ENCODE data around the gene TMEM236. TPM values are rescaled to one million over a fixed set of nuclear protein-coding genes. Genes with fewer than 3 reads are reported as not detected.

TMEM236 gene
- total RNA-seq, 4 donors from 2014 or later = 0.34 to 1.2 (median 0.89) TPM

DNA sequence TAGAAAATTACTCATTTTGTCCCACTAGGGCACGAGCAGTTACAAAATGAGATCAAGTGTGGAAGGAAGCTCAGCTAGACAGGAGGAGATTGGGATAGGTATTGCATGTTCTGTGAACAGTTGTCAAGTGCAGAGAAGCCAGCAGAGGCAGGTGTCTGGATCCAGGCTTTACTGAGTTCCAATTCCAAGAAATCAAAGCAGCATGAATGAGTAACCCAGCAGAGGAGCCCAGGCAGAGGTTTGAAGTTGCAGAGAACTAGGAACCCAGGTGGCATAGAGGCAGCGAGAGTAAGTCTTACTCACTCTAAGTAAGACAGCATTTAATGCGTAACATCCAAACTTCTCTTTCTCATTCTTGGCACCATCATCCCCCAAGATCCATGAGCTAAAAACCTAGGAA is 68.9 kb downstream of the TMEM236 start:
- H3K4me3 ChIP-seq = no peak overlapping the region
- 78% methylated on average over 3 of the region's 3 CpGs for WGBS
- H3K27me3 ChIP-seq = no peaks in the 10 kb centered on the region
- intact Hi-C loops (cut with DNase I) = no loop called here
- H3K27ac ChIP-seq (replicated peaks in 1 of 4) = no peak overlapping the region
- no peaks in the 10 kb centered on the region for H3K36me3 ChIP-seq
- H3K4me1 ChIP-seq = no peaks in the 10 kb centered on the region
- TF ChIP-seq EP300 (IDR thresholded peaks at IDR 0.05) (no peak), POLR2AphosphoS5 (IDR thresholded peaks at IDR 0.05) (no peak), POLR2A (IDR thresholded peaks at IDR 0.05; ENCODE audit: low read depth) (no peak)
- TF ChIP-seq, protein P1, sequence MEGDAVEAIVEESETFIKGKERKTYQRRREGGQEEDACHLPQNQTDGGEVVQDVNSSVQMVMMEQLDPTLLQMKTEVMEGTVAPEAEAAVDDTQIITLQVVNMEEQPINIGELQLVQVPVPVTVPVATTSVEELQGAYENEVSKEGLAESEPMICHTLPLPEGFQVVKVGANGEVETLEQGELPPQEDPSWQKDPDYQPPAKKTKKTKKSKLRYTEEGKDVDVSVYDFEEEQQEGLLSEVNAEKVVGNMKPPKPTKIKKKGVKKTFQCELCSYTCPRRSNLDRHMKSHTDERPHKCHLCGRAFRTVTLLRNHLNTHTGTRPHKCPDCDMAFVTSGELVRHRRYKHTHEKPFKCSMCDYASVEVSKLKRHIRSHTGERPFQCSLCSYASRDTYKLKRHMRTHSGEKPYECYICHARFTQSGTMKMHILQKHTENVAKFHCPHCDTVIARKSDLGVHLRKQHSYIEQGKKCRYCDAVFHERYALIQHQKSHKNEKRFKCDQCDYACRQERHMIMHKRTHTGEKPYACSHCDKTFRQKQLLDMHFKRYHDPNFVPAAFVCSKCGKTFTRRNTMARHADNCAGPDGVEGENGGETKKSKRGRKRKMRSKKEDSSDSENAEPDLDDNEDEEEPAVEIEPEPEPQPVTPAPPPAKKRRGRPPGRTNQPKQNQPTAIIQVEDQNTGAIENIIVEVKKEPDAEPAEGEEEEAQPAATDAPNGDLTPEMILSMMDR (IDR thresholded peaks at IDR 0.05) = no peak
- DNase-seq (ENCODE audit: extremely low spot score) = no peak
- H3K9me3 ChIP-seq = no peaks in the 10 kb centered on the region

DNA sequence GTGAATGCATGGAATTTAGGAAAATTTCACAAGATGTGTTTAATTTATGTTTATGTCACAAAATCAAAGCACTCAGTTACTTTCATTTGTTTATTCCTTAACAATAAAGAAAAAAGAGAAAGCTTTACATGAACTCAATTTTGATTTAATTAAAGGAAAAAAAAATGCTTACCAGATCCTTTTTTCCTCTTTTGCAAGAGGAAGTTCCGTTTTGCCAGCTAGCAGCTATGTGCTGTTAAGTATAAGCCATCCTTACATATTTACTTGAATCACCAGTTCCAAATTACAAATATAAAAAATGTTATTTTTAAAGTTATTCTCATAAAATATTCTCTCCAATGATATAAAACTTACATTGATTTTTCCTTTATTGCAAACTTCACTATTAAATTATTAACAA is 69.9 kb downstream of the TMEM236 start:
- TF ChIP-seq, protein P1 (IDR thresholded peaks at IDR 0.05) = no peak
- TF ChIP-seq POLR2AphosphoS5 (IDR thresholded peaks at IDR 0.05) (no peak), POLR2A (IDR thresholded peaks at IDR 0.05; ENCODE audit: low read depth) (no peak), EP300 (IDR thresholded peaks at IDR 0.05) (no peak)
- intact Hi-C loops (cut with DNase I) = no loop called here
- Histone ChIP-seq H3K27me3 (no peaks in the 10 kb centered on the region), H3K4me1 (no peaks in the 10 kb centered on the region), H3K36me3 (no peaks in the 10 kb centered on the region), H3K4me3 (no peak overlapping the region), H3K9me3 (no peaks in the 10 kb centered on the region), H3K27ac (replicated peaks in 1 of 4) (no peak overlapping the region)
- no peak for DNase-seq (ENCODE audit: extremely low spot score)
- 49% methylated on average over 1 of the region's 1 CpG for WGBS

DNA sequence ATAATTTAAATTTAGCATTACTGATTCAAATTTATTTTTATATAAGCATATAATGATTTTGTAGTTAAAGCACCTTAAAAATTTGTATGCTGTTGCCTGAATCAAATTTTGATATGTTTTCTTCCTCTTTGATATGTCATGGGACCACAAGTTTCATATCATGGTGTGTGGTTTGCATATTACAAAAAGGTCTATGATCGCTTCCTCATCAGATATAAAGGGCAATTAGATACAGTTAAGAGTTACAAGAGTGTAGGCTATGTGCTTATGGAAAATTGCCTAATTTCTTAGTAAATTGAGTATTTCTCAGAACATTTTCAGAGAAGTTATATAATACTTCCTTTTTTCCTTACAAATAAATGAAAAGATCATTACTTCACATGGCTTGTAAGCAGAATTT is 79.3 kb downstream of the TMEM236 start:
- intact Hi-C loops (cut with DNase I) = no loop called here

DNA sequence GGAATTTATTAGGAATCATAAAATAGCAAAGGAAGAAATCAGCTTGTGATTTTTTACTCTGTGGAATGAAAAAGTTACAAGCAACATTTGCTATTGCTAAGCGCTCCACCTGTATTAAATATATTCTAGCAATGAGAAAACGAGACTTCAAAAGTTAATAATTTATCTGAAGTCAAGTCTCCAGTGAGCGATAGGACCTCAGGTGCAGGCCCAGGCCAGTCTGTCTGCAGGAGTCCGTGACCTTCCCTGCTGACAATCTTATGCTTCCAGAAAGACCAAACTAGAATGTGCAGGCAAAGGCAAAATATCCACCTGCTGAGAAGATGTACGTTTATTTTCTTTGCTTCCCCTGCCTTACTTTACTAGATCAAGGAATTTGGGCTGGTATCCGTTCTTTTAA is 79.9 kb downstream of the TMEM236 start:
- TF ChIP-seq POLR2A (IDR thresholded peaks at IDR 0.05; ENCODE audit: low read depth) (no peak), POLR2AphosphoS5 (IDR thresholded peaks at IDR 0.05) (no peak), EP300 (IDR thresholded peaks at IDR 0.05) (no peak)
- TF ChIP-seq, protein P1 (IDR thresholded peaks at IDR 0.05) = no peak
- H3K36me3 ChIP-seq = no peaks in the 10 kb centered on the region
- DNase-seq (ENCODE audit: extremely low spot score) = no peak
- peaks cover 0 to 21% (median 16%) of the 10 kb centered on the region in 4 donors for H3K4me1 ChIP-seq
- no peak overlapping the region for H3K27ac ChIP-seq (replicated peaks in 1 of 4)
- intact Hi-C loops (cut with DNase I) = no loop called here
- H3K27me3 ChIP-seq = peaks cover 0 to 3% (median 0%) of the 10 kb centered on the region in 4 donors
- H3K9me3 ChIP-seq = no peaks in the 10 kb centered on the region
- WGBS = 85% methylated on average over 6 of the region's 6 CpGs
- no peak overlapping the region for H3K4me3 ChIP-seq

More for the DNA sequence above, 79.3 kb downstream of the TMEM236 start:
- H3K4me3 ChIP-seq = no peak overlapping the region
- TF ChIP-seq, protein P1 (IDR thresholded peaks at IDR 0.05) = no peak
- no peak for TF ChIP-seq EP300 (IDR thresholded peaks at IDR 0.05)
- TF ChIP-seq POLR2A (IDR thresholded peaks at IDR 0.05; ENCODE audit: low read depth) = no peak
- no peak for TF ChIP-seq POLR2AphosphoS5 (IDR thresholded peaks at IDR 0.05)
- no peaks in the 10 kb centered on the region for H3K9me3 ChIP-seq
- peaks cover 0 to 3% (median 0%) of the 10 kb centered on the region in 4 donors for H3K27me3 ChIP-seq
- H3K4me1 ChIP-seq = peaks cover 0 to 15% (median 11%) of the 10 kb centered on the region in 4 donors
- DNase-seq (ENCODE audit: extremely low spot score) = no peak
- WGBS = 76% methylated on average over 1 of the region's 1 CpG
- H3K36me3 ChIP-seq = no peaks in the 10 kb centered on the region
- no peak overlapping the region for H3K27ac ChIP-seq (replicated peaks in 1 of 4)

DNA sequence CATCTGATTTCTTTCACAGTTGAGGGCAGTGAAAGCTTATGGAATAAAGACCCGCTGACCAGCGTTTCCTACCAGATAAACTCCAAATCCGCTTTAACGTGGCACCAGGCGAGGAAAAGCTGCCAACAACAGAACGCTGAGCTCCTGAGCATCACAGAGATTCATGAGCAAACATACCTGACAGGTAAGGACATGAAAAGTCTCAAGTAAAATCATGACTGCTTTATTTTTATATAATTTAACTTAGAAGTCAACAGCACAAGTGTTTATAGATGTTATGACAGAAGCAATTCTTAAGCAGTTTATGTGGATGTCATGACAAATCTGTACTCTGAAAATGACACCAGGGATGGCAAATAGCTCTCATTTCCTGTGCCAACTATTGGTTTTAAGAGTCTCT is 81.7 kb downstream of the TMEM236 start:
- TF ChIP-seq POLR2AphosphoS5 (IDR thresholded peaks at IDR 0.05) (no peak), POLR2A (IDR thresholded peaks at IDR 0.05; ENCODE audit: low read depth) (no peak), EP300 (IDR thresholded peaks at IDR 0.05) (no peak)
- TF ChIP-seq, protein P1 (IDR thresholded peaks at IDR 0.05) = no peak
- Histone ChIP-seq H3K4me1 (peaks cover 0 to 27% (median 20%) of the 10 kb centered on the region in 4 donors), H3K27me3 (peaks cover 0 to 2% (median 0%) of the 10 kb centered on the region in 4 donors), H3K9me3 (no peaks in the 10 kb centered on the region), H3K27ac (replicated peaks in 1 of 4) (no peak overlapping the region), H3K4me3 (no peak overlapping the region), H3K36me3 (no peaks in the 10 kb centered on the region)
- DNase-seq (ENCODE audit: extremely low spot score) = no peak
- 86% methylated on average over 6 of the region's 6 CpGs for WGBS
- intact Hi-C loops (cut with DNase I) = no loop called here
